Measurements from ENCODE around the gene NFE2L3. TPM values are rescaled to one million over a fixed set of nuclear protein-coding genes. Genes with fewer than 3 reads are reported as not detected.
"Not testable (repeated sequence)": the region's sequence is repeated elsewhere in the genome, so short reads cannot be mapped to it uniquely, and the experiment has no call there.

NFE2L3 gene
- total RNA-seq, 4 donors from 2014 or later, result 1.5 to 2.7 (median 2.5) TPM

- 75% methylated on average over 3 of the region's 3 CpGs for WGBS
- DNase-seq (ENCODE audit: extremely low spot score), result no peak
- Histone ChIP-seq H3K36me3 (peaks cover 61 to 100% (median 96%) of the 10 kb centered on the region in 4 donors), H3K27me3 (no peaks in the 10 kb centered on the region), H3K27ac (replicated peaks in 1 of 4) (no peak overlapping the region), H3K9me3 (no peaks in the 10 kb centered on the region), H3K4me1 (peaks cover 58 to 78% (median 66%) of the 10 kb centered on the region in 4 donors), H3K4me3 (no peak overlapping the region)
- TF ChIP-seq POLR2AphosphoS5 (IDR thresholded peaks at IDR 0.05), result no peak
- no peak for TF ChIP-seq POLR2A (IDR thresholded peaks at IDR 0.05; ENCODE audit: low read depth)
- TF ChIP-seq EP300 (IDR thresholded peaks at IDR 0.05), result no peak
- TF ChIP-seq CTCF (IDR thresholded peaks at IDR 0.05), result no peak
- intact Hi-C loops (cut with DNase I), result no loop called here
Measured at GRCh38 chr7:26192485-26193087, 40.6 kb downstream of the NFE2L3 start.

- DNase-seq (ENCODE audit: extremely low spot score), result no peak
- Histone ChIP-seq H3K27me3 (no peaks in the 10 kb centered on the region), H3K27ac (replicated peaks in 1 of 4) (peak overlapping the region in 1 of 4 donors; percentile 24), H3K4me1 (peaks cover 61 to 82% (median 67%) of the 10 kb centered on the region in 4 donors), H3K36me3 (peaks cover 60 to 91% (median 86%) of the 10 kb centered on the region in 4 donors), H3K4me3 (peak overlapping the region in 1 of 4 donors; percentile 4), H3K9me3 (no peaks in the 10 kb centered on the region)
- WGBS, result 70% methylated on average over 8 of the region's 8 CpGs
- intact Hi-C loops (cut with DNase I), result no loop called here
- no peak for TF ChIP-seq CTCF (IDR thresholded peaks at IDR 0.05)
- TF ChIP-seq EP300 (IDR thresholded peaks at IDR 0.05), result no peak
- no peak for TF ChIP-seq POLR2A (IDR thresholded peaks at IDR 0.05; ENCODE audit: low read depth)
- TF ChIP-seq POLR2AphosphoS5 (IDR thresholded peaks at IDR 0.05), result no peak
Measured at GRCh38 chr7:26193432-26194207, 41.6 kb downstream of the NFE2L3 start.

GRCh38 chr7:26194764-26195163, 42.8 kb downstream of the NFE2L3 start:
- intact Hi-C loops (cut with DNase I), result not testable (repeated sequence)

GRCh38 chr7:26195182-26195581, 43.2 kb downstream of the NFE2L3 start:
- no peaks in the 10 kb centered on the region for H3K27me3 ChIP-seq
- no peaks in the 10 kb centered on the region for H3K9me3 ChIP-seq
- H3K4me1 ChIP-seq, result peaks cover 61 to 75% (median 67%) of the 10 kb centered on the region in 4 donors
- no peak overlapping the region for H3K27ac ChIP-seq (replicated peaks in 1 of 4)
- 71% methylated on average over 5 of the region's 5 CpGs for WGBS
- H3K4me3 ChIP-seq, result no peak overlapping the region
- intact Hi-C loops (cut with DNase I), result no loop called here
- H3K36me3 ChIP-seq, result peaks cover 48 to 75% (median 71%) of the 10 kb centered on the region in 4 donors
- no peak for DNase-seq (ENCODE audit: extremely low spot score)
- no peak for TF ChIP-seq EP300 (IDR thresholded peaks at IDR 0.05)
- TF ChIP-seq POLR2A (IDR thresholded peaks at IDR 0.05; ENCODE audit: low read depth), result no peak
- TF ChIP-seq POLR2AphosphoS5 (IDR thresholded peaks at IDR 0.05), result no peak
- TF ChIP-seq CTCF (IDR thresholded peaks at IDR 0.05), result no peak

More at GRCh38 chr7:26194764-26195163, 42.8 kb downstream of the NFE2L3 start:
- H3K4me1 ChIP-seq, result peaks cover 61 to 79% (median 67%) of the 10 kb centered on the region in 4 donors
- DNase-seq (ENCODE audit: extremely low spot score); H3K4me3 ChIP-seq; H3K9me3 ChIP-seq; H3K27me3 ChIP-seq: not testable (repeated sequence)
- peaks cover 51 to 79% (median 75%) of the 10 kb centered on the region in 4 donors for H3K36me3 ChIP-seq
- peak overlapping the region in 2 of 4 donors; percentile 22 to 24 for H3K27ac ChIP-seq (replicated peaks in 1 of 4)
- 69% methylated on average over 11 of the region's 11 CpGs for WGBS

All from esophagus muscularis mucosa (tissue), 4 donors.